ENCODE results near the gene SNAPC3. TPM values are rescaled to one million over a fixed set of nuclear protein-coding genes. Genes with fewer than 3 reads are reported as not detected.

Gene SNAPC3
- total RNA-seq, 2 experiments from 2014 or later: 27.4 to 29.2 TPM

Other genes with a start within 250 kb of the SNAPC3 start
- 10 to 100 TPM; 33.6 to 35.2 TPM for gene TTC39B, start 115.7 kb upstream of the SNAPC3 start, total RNA-seq
- 100 to 1,000 TPM; 159 to 160 TPM for gene PSIP1, start 88.1 kb downstream of the SNAPC3 start, total RNA-seq
- 1 to 10 TPM; 1.7 to 2.7 TPM for gene CCDC171, start 130.2 kb downstream of the SNAPC3 start, total RNA-seq

All from activated naive CD8-positive, alpha-beta T cell treated with anti-CD3 and anti-CD28 coated beads, Interleukin-2, amount 10 ng/mL, durations not matched to agents 7 days and 5 days (primary cell).